ENCODE data around the gene DMXL1. TPM values are rescaled to one million over a fixed set of nuclear protein-coding genes. Genes with fewer than 3 reads are reported as not detected.
A peak's percentile ranks its signal among the peaks of the same experiment; 100 is the strongest.
"Not testable (repeated sequence)": the region's sequence is repeated elsewhere in the genome, so short reads cannot be mapped to it uniquely, and the experiment has no call there.

Gene DMXL1
- total RNA-seq, 1 experiment from 2014 or later = 25.2 TPM

DNA sequence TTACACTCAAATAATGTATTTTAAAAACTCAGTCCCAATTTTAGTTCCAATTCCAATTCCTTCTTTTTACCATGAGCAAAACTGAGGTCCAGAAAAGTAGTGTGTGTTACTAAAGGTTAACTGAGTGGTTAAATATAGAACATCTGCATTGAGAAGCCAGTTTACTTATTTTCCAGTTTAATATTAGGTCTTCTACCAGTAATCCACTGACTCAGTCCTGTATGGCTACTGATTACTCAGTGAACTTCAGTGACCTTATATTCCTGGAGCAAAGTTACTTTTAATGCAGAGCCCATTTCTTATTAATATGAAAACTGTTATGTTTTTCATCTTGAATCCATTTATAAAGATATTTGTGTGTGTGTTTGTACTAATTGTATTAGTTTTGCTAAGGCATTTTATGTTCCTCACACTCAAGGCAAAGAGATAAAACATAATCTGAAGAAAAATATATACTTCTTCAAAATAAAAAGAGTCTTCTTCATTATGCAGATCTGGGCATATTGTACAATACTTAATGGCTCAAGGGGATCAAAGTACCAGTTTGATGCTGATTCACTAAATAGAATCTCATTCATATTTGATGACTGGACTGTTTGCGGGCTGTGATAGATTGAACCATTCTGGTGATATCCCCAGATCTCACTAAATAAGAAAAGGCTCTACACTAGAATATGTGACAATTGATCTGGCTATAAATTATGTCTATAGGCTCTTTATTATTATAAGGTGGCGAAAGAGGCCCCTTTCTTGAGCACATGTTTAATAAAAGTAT is 60.8 kb downstream of the DMXL1 start:
- H3K4me3 ChIP-seq = no peak overlapping the region
- peaks cover 17% of the 10 kb centered on the region for H3K36me3 ChIP-seq
- H3K27me3 ChIP-seq = no peaks in the 10 kb centered on the region
- peaks cover 15% of the 10 kb centered on the region; the same call in 1 of the 2 replicates for H3K9me3 ChIP-seq (replicated peaks)
- no peak for DNase-seq
- no peak overlapping the region for H3K27ac ChIP-seq
- H3K4me1 ChIP-seq = no peaks in the 10 kb centered on the region

DNA sequence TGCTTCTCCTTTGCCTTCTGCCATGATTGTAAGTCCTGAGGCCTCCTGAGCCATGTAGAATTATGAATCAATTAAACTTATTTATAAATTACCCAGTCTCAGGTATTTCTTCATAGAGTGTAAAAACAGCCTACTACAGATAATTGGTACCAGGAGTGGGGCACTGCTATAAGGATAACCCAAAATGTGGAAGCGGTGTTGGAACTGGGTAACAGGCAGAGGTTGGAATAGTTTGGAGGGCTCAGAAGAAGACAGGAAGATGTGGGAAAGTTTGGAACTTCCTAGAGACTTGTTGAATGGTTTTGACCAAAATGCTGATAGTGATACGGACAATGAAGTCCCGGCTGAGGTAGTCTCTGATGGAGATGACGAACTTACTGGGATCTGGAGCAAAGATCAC is 64.9 kb downstream of the DMXL1 start:
- Histone ChIP-seq H3K36me3 (peaks cover 11% of the 10 kb centered on the region; the same call in 1 of the 2 replicates), H3K9me3 (replicated peaks) (peaks cover 15% of the 10 kb centered on the region)
- H3K27me3 ChIP-seq, DNase-seq, H3K27ac ChIP-seq, H3K4me3 ChIP-seq, H3K4me1 ChIP-seq: not testable (repeated sequence)

DNA sequence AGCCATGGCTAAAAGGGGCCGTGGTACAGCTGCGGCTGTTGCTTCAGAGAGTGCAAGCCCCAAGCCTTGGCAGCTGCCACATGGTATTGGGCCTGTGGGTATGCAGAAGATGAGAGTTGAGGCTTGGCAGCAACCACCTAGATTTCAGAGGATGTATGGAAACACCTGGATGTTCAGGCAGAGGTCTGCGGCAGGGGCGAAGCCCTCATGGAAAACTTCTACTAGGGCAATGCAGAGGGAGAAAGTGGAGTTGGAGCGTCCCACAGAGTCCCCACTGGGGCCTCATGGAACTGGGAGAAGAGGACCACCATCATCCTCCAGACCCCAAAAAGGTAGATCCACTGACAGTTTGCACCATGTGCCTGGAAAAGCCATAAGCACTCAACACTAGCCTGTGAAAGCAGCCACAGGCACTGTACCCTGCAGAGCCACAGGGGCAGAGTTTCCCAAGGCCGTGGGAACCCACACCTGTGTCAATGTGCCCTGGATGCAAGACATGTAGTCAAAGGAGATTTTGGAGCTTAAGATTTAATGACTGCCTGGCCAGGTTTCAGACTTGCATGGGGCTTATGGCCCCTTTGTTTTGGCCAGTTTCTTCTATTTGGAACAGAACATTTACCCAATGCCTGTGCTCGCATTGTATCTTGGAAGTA is 65.9 kb downstream of the DMXL1 start:
- no peak for DNase-seq
- peaks cover 15% of the 10 kb centered on the region for H3K9me3 ChIP-seq (replicated peaks)
- H3K4me1 ChIP-seq = no peaks in the 10 kb centered on the region
- H3K27ac ChIP-seq = no peak overlapping the region
- peaks cover 9% of the 10 kb centered on the region; the same call in 1 of the 2 replicates for H3K36me3 ChIP-seq
- no peak overlapping the region for H3K4me3 ChIP-seq
- H3K27me3 ChIP-seq = no peaks in the 10 kb centered on the region

- no peaks in the 10 kb centered on the region for H3K4me1 ChIP-seq
- H3K27ac ChIP-seq = no peak overlapping the region
- H3K9me3 ChIP-seq (replicated peaks) = no peaks in the 10 kb centered on the region; the same call in 1 of the 2 replicates
- no peaks in the 10 kb centered on the region for H3K27me3 ChIP-seq
- H3K4me3 ChIP-seq = no peak overlapping the region
- peaks cover 8% of the 10 kb centered on the region; the same call in 1 of the 2 replicates for H3K36me3 ChIP-seq
- DNase-seq = no peak
These were observed 82.7 kb downstream of the DMXL1 start for GRCh38 chr5:119153629-119154028.

- H3K36me3 ChIP-seq = no peaks in the 10 kb centered on the region; the same call in 1 of the 2 replicates
- no peak overlapping the region for H3K27ac ChIP-seq
- no peaks in the 10 kb centered on the region for H3K4me1 ChIP-seq
- no peaks in the 10 kb centered on the region for H3K9me3 ChIP-seq (replicated peaks)
- no peak overlapping the region for H3K4me3 ChIP-seq
- no peaks in the 10 kb centered on the region for H3K27me3 ChIP-seq
- no peak for DNase-seq
These were observed 87.3 kb downstream of the DMXL1 start for GRCh38 chr5:119158144-119158543.

DNA sequence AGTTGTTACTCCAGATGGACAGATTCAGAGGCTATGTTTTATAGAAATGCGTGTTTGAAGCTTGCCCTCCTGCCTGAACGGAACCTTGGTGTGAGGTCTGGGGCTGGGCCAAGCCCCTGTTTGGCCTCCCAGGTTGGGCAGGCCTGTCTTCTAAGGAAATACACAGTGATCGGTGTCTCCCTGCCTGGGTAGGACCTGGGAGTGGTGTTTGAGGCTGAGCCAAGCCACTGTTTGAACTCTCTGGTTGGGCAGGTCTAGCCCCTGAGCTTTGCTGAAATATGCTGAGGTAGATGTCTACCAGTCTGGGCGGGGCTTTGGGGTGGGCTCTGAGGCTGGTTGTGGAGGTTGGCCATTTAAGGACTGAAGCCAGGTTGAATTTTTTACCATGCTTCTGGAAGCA is 90.5 kb downstream of the DMXL1 start:
- H3K27ac ChIP-seq = no peak overlapping the region

DNA sequence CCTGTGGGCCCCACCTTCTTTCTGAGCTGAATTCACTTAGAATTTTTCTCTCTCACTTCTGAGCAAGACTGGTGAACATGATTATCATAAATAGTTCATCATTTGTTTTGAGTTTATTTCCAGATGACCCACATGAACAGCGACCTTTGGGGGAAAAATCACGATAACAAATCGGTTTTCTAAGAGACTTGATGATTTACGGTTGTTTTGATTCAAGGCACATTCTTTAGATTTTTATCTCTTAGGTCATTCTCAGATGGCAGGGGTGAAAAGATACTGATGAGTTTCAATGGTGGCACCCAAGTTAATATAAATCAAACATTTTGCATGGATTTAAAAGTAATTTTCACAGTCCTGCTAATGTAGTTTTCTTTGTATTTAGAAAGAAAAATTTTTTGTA is 95.1 kb downstream of the DMXL1 start:
- Histone ChIP-seq H3K27ac (no peak overlapping the region), H3K4me3 (no peak overlapping the region), H3K4me1 (no peaks in the 10 kb centered on the region), H3K36me3 (peaks cover 7% of the 10 kb centered on the region; the same call in 1 of the 2 replicates), H3K27me3 (no peaks in the 10 kb centered on the region), H3K9me3 (replicated peaks) (no peaks in the 10 kb centered on the region)
- DNase-seq = no peak

More for the DNA sequence above, 90.5 kb downstream of the DMXL1 start:
- H3K4me3 ChIP-seq = no peak overlapping the region
- no peaks in the 10 kb centered on the region for H3K9me3 ChIP-seq (replicated peaks)
- no peaks in the 10 kb centered on the region for H3K4me1 ChIP-seq
- H3K36me3 ChIP-seq = peaks cover 7% of the 10 kb centered on the region; the same call in 1 of the 2 replicates
- H3K27me3 ChIP-seq = no peaks in the 10 kb centered on the region
- DNase-seq = no peak

- Histone ChIP-seq H3K4me1 (no peaks in the 10 kb centered on the region), H3K27ac (no peak overlapping the region), H3K27me3 (no peaks in the 10 kb centered on the region), H3K4me3 (no peak overlapping the region), H3K36me3 (peaks cover 7% of the 10 kb centered on the region; the same call in 1 of the 2 replicates), H3K9me3 (replicated peaks) (no peaks in the 10 kb centered on the region)
- no peak for DNase-seq
These were observed 97.5 kb downstream of the DMXL1 start for GRCh38 chr5:119168401-119168800.

DNA sequence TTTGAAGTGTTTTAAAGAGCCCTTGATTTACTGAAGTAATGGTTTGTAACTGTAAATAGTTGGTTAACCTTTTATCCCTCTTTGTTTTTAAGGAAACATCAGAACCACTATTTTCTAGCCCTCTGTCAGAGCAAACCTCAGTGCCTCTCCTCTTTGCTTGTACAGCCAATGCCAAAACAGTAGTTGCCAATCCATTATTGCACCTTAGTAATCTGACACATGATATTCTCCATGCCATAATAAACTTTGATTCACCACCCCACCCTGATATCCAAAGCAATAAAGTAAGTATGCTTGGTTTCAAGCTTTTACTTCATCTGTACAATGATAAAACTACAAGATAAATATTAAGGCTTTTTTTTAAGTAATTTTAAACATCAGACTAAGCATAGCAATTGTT is 100.8 kb downstream of the DMXL1 start:
- no peak overlapping the region for H3K27ac ChIP-seq
- DNase-seq = no peak
- no peaks in the 10 kb centered on the region for H3K27me3 ChIP-seq
- H3K4me3 ChIP-seq = no peak overlapping the region
- no peaks in the 10 kb centered on the region; the same call in 1 of the 2 replicates for H3K36me3 ChIP-seq
- H3K9me3 ChIP-seq (replicated peaks) = no peaks in the 10 kb centered on the region
- no peaks in the 10 kb centered on the region for H3K4me1 ChIP-seq

- Histone ChIP-seq H3K9me3 (replicated peaks) (no peaks in the 10 kb centered on the region), H3K4me3 (no peak overlapping the region), H3K27ac (no peak overlapping the region), H3K36me3 (peaks cover 4% of the 10 kb centered on the region; the same call in 1 of the 2 replicates), H3K4me1 (no peaks in the 10 kb centered on the region), H3K27me3 (no peaks in the 10 kb centered on the region)
- DNase-seq = no peak
These were observed 103.8 kb downstream of the DMXL1 start for GRCh38 chr5:119174578-119175163.

GRCh38 chr5:119176785-119177184 is 105.9 kb downstream of the DMXL1 start:
- Histone ChIP-seq H3K27ac (no peak overlapping the region), H3K27me3 (no peaks in the 10 kb centered on the region), H3K9me3 (replicated peaks) (no peaks in the 10 kb centered on the region), H3K4me1 (no peaks in the 10 kb centered on the region), H3K4me3 (no peak overlapping the region), H3K36me3 (peaks cover 4% of the 10 kb centered on the region; the same call in 1 of the 2 replicates)
- no peak for DNase-seq

DNA sequence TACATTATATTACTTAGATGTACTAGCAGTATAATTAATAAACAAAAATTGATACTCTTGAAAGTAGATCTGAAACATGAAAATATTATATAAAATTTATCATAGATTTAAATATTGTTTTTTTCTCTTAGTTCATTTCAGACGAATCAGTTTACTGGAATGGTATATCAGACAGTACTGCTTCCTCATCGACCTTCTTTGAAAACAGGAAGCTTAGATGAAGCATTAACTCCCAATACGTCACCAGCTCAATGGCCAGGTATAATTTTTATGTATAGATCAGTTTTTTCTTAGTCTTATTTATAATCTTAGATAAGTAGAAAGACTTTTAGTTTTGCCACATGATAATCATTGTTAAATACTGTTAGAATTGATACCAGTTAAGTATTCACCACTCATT is 106.3 kb downstream of the DMXL1 start:
- DNase-seq = no peak
- Histone ChIP-seq H3K4me3 (no peak overlapping the region), H3K27me3 (no peaks in the 10 kb centered on the region)

GRCh38 chr5:119178435-119178834 is 107.5 kb downstream of the DMXL1 start:
- H3K27ac ChIP-seq = no peak overlapping the region
- peaks cover 4% of the 10 kb centered on the region; the same call in 1 of the 2 replicates for H3K36me3 ChIP-seq
- H3K27me3 ChIP-seq = no peaks in the 10 kb centered on the region
- H3K4me3 ChIP-seq = no peak overlapping the region
- H3K9me3 ChIP-seq (replicated peaks) = no peaks in the 10 kb centered on the region
- no peak for DNase-seq
- H3K4me1 ChIP-seq = no peaks in the 10 kb centered on the region

More for the DNA sequence above, 106.3 kb downstream of the DMXL1 start:
- Histone ChIP-seq H3K9me3 (replicated peaks) (no peaks in the 10 kb centered on the region), H3K4me1 (no peaks in the 10 kb centered on the region), H3K36me3 (peaks cover 4% of the 10 kb centered on the region; the same call in 1 of the 2 replicates), H3K27ac (no peak overlapping the region)

DNA sequence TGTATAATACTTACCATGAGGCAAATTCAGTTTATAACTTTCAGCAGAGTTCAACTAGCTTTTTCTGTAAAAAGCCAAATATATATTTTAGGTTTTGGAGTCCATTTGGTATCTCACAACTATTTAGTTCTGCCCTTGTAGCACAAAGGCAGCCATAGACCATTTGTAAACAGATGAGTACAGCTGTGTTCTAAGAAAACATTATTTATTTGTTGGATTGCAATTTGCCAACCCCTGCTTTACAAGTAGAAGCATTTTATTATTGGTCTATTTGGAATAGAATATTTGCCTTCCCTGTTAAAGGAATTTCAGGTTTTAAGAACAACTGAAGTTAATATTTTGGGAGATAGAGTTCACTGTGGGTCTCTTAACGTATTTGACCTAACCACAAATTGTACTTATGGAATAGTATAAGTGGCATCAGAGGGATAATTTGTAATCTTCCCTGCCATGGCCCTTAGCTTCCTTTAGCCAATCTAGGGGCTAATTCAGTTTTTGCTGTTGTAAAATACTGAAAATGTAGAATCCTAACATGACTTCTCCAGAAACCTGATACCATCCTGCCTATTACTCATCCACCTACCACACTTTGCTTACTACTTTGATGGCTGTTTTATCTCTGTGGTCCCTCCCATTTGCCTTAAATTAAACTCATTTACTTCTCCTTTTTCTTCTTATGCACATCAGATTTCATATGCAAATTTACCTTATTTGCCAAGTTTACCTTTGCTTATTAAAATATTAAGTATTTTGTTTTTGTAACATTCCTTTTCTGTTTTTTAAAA is 109.2 kb downstream of the DMXL1 start:
- Histone ChIP-seq H3K27me3 (no peaks in the 10 kb centered on the region), H3K4me1 (no peaks in the 10 kb centered on the region), H3K27ac (no peak overlapping the region), H3K36me3 (peaks cover 4% of the 10 kb centered on the region; the same call in 1 of the 2 replicates), H3K4me3 (no peak overlapping the region), H3K9me3 (replicated peaks) (no peaks in the 10 kb centered on the region)
- peak in 1 of 2 experiments; percentile 6 for DNase-seq

Measured in SJCRH30 (cell line).